GM12801 (cell line): ENCODE data around the gene OPRM1.

Source experiments
- CTCF ChIP-seq: IDR thresholded peaks from one replicate; pipeline ENCODE4 v1.5.1; 2011; ENCODE audit warnings: control low read depth; ENCODE audit not compliant: insufficient read length; ENCODE audit errors: extremely low read depth

Gene OPRM1

GRCh38 chr6:154010371-154010770, 28.7 kb upstream of the OPRM1 start:
- TF ChIP-seq CTCF, result no peak

GRCh38 chr6:154012852-154013251, 26.2 kb upstream of the OPRM1 start:
- no peak for TF ChIP-seq CTCF

- no peak for TF ChIP-seq CTCF
These were observed 21.3 kb upstream of the OPRM1 start for GRCh38 chr6:154017786-154018185.

GRCh38 chr6:154030646-154031045, 8.4 kb upstream of the OPRM1 start:
- no peak for TF ChIP-seq CTCF

GRCh38 chr6:154041001-154041400, 2.0 kb downstream of the OPRM1 start:
- TF ChIP-seq CTCF, result no peak

GRCh38 chr6:154053141-154053540, 14.1 kb downstream of the OPRM1 start:
- TF ChIP-seq CTCF, result no peak

GRCh38 chr6:154056536-154056935, 17.5 kb downstream of the OPRM1 start:
- no peak for TF ChIP-seq CTCF

- no peak for TF ChIP-seq CTCF
These were observed 18.1 kb downstream of the OPRM1 start for GRCh38 chr6:154057098-154057497.
